H9 (cell line): ENCODE results near the gene KRTAP5-6. TPM values are rescaled to one million over a fixed set of nuclear protein-coding genes. Genes with fewer than 3 reads are reported as not detected.
A peak's percentile ranks its signal among the peaks of the same experiment; 100 is the strongest.

Source experiments
- DNase-seq: peaks from one replicate; pipeline ENCODE4 v3.0.0-alpha.2; 2017
- H2AFZ ChIP-seq: one replicate; pipeline ENCODE4 v1.6.1; 2013; ENCODE audit warnings: mild to moderate bottlenecking, low read length, control low read depth, moderate library complexity
- H2AK5ac ChIP-seq: 2 replicates; pipeline ENCODE4 v1.6.1; 2013; ENCODE audit warnings: low read length, control low read depth, mixed read lengths; ENCODE audit not compliant: insufficient read length
- H2BK120ac ChIP-seq: one replicate; pipeline ENCODE4 v1.6.1; 2013; ENCODE audit warnings: low read depth, mild to moderate bottlenecking, low read length, control low read depth, inconsistent platforms; ENCODE audit not compliant: poor library complexity, severe bottlenecking
- H2BK12ac ChIP-seq: 2 replicates; pipeline ENCODE4 v1.6.1; 2013; ENCODE audit warnings: low read length, control low read depth, mixed read lengths, low read depth; ENCODE audit not compliant: insufficient read length
- H2BK15ac ChIP-seq: 2 replicates; pipeline ENCODE4 v1.6.1; 2013; ENCODE audit warnings: low read depth, low read length, control low read depth
- H2BK20ac ChIP-seq: one replicate; pipeline ENCODE4 v1.6.1; 2013; ENCODE audit warnings: low read depth, mild to moderate bottlenecking, low read length, control low read depth, inconsistent platforms; ENCODE audit not compliant: poor library complexity, severe bottlenecking
- H2BK5ac ChIP-seq: 2 replicates; pipeline ENCODE4 v1.6.1; 2013; ENCODE audit warnings: low read length, control low read depth, mixed read lengths; ENCODE audit not compliant: insufficient read length
- H3K14ac ChIP-seq: 2 replicates; pipeline ENCODE4 v1.6.1; 2013; ENCODE audit warnings: low read length, control low read depth; ENCODE audit not compliant: insufficient read depth
- H3K18ac ChIP-seq: 2 replicates; pipeline ENCODE4 v1.6.1; 2013; ENCODE audit warnings: low read depth, mild to moderate bottlenecking, mixed read lengths, low read length, control low read depth; ENCODE audit not compliant: insufficient read length
- H3K23ac ChIP-seq: 2 replicates; pipeline ENCODE4 v1.6.1; 2013; ENCODE audit warnings: low read length, control low read depth, mixed read lengths, low read depth; ENCODE audit not compliant: insufficient read length
- H3K23me2 ChIP-seq: 2 replicates; pipeline ENCODE4 v1.6.1; 2013; ENCODE audit warnings: low read depth, mild to moderate bottlenecking, mixed read lengths, low read length, control low read depth; ENCODE audit not compliant: insufficient read length, poor library complexity, severe bottlenecking
- H3K27ac ChIP-seq: 2 replicates; pipeline ENCODE4 v1.5.1; 2013; ENCODE audit warnings: low read length, control low read depth, mixed read lengths, low read depth; ENCODE audit not compliant: insufficient read length
- H3K27me3 ChIP-seq: 2 replicates; pipeline ENCODE4 v1.6.1; 2013; ENCODE audit warnings: low read length, control low read depth, inconsistent platforms; ENCODE audit not compliant: insufficient read depth
- H3K4ac ChIP-seq: 2 replicates; pipeline ENCODE4 v1.6.1; 2013; ENCODE audit warnings: low read depth, mild to moderate bottlenecking, control low read depth, inconsistent platforms, low read length, moderate library complexity
- H3K4me1 ChIP-seq: 2 replicates; pipeline ENCODE4 v1.6.1; 2013; ENCODE audit warnings: low read length, control low read depth, inconsistent platforms; ENCODE audit not compliant: insufficient read depth
- H3K4me2 ChIP-seq: 2 replicates; pipeline ENCODE4 v1.6.1; 2013; ENCODE audit warnings: low read length, control low read depth, mixed read lengths; ENCODE audit not compliant: insufficient read length, insufficient read depth
- H3K56ac ChIP-seq: 2 replicates; pipeline ENCODE4 v1.6.1; 2013; ENCODE audit warnings: low read depth, mild to moderate bottlenecking, mixed read lengths, low read length, control low read depth; ENCODE audit not compliant: insufficient read length
- H3K79me1 ChIP-seq: 2 replicates; pipeline ENCODE4 v1.6.1; 2013; ENCODE audit warnings: low read depth, mild to moderate bottlenecking, moderate library complexity, low read length, control low read depth, inconsistent platforms; ENCODE audit not compliant: insufficient read depth, poor library complexity, severe bottlenecking
- H3K79me2 ChIP-seq: 2 replicates; pipeline ENCODE4 v1.6.1; 2013; ENCODE audit warnings: low read length, control low read depth, inconsistent platforms; ENCODE audit not compliant: insufficient read depth
- H3K9ac ChIP-seq: 2 replicates; pipeline ENCODE4 v1.6.1; 2013; ENCODE audit warnings: low read length, control low read depth, mixed read lengths; ENCODE audit not compliant: insufficient read length; ENCODE audit errors: extremely low read depth
- H3K9me3 ChIP-seq: one replicate; pipeline ENCODE4 v1.6.1; 2013; ENCODE audit warnings: low read depth, low read length, inconsistent platforms; ENCODE audit not compliant: control insufficient read depth
- H3T11ph ChIP-seq: one replicate; pipeline ENCODE4 v1.6.1; 2013; ENCODE audit warnings: mild to moderate bottlenecking, low read length, control low read depth, inconsistent platforms
- H4K20me1 ChIP-seq: one replicate; pipeline ENCODE4 v1.6.1; 2013; ENCODE audit not compliant: control insufficient read depth, insufficient read length, insufficient read depth
- H4K5ac ChIP-seq: 2 replicates; pipeline ENCODE4 v1.6.1; 2013; ENCODE audit warnings: low read depth, mild to moderate bottlenecking, mixed read lengths, low read length, control low read depth; ENCODE audit not compliant: insufficient read length
- H4K8ac ChIP-seq: replicated peaks from 2 replicates; pipeline ENCODE4 v1.6.1; 2013; ENCODE audit warnings: low read length, control low read depth, mixed read lengths, low read depth; ENCODE audit not compliant: insufficient read length
- H4K91ac ChIP-seq: 2 replicates; pipeline ENCODE4 v1.6.1; 2013; ENCODE audit warnings: low read depth, mild to moderate bottlenecking, moderate library complexity, mixed read lengths, low read length, control low read depth; ENCODE audit not compliant: insufficient read length
- H3K27ac Mint-ChIP-seq, 3 experiments: 2 replicates in 2 of 3; 3 replicates in 1 of 3; pipeline ENCODE4 v1.8.0; 2020 to 2021; ENCODE audit warnings: mixed read lengths in 3 of 3, mild to moderate bottlenecking in 1 of 3, moderate library complexity in 1 of 3
- H3K27me3 Mint-ChIP-seq: 2 replicates; pipeline ENCODE4 v1.8.0; 2021; ENCODE audit warnings: low read depth, mild to moderate bottlenecking, moderate library complexity, mixed read lengths
- H3K36me3 Mint-ChIP-seq, 3 experiments: 2 replicates in 2 of 3; 3 replicates in 1 of 3; pipeline ENCODE4 v1.8.0; 2020 to 2021; ENCODE audit warnings: low read depth in 3 of 3, mixed read lengths in 3 of 3; ENCODE audit not compliant: insufficient read depth in 1 of 3
- H3K4me1 Mint-ChIP-seq, 2 experiments: 2 replicates each; pipeline ENCODE4 v1.8.0; 2020; ENCODE audit warnings: mixed read lengths in 2 of 2
- H3K4me3 Mint-ChIP-seq, 2 experiments: 2 replicates in 1 of 2; 3 replicates in 1 of 2; pipeline ENCODE4 v1.8.0; 2020 to 2021; ENCODE audit warnings: mild to moderate bottlenecking in 2 of 2, mixed read lengths in 2 of 2, moderate library complexity in 1 of 2
- H3K9me3 Mint-ChIP-seq, 2 experiments: 2 replicates in 1 of 2; 3 replicates in 1 of 2; pipeline ENCODE4 v1.8.0; 2020; ENCODE audit warnings: mild to moderate bottlenecking in 2 of 2, mixed read lengths in 2 of 2, moderate library complexity in 1 of 2
- WGBS: extraction: QIAGEN DNeasy Blood & Tissue Kit; methylation state at CpG from one replicate; pipeline ENCODE4 v1.1.7; 2013; ENCODE audit warnings: missing lambda C conversion rate, low lambda C conversion rate, mixed read lengths; ENCODE audit not compliant: insufficient read length; ENCODE audit errors: extremely low coverage; 5-methylcytosine and 5-hydroxymethylcytosine counted together
- total RNA-seq: library from RNA; stranded (reverse); gene quantifications from 2 replicates; pipeline ENCODE4 v1.2.1, GENCODE V29; 2021
- TF ChIP-seq, protein P1 (sequence below): fragments of 200-600 bp; sonication (generic); conservative IDR thresholded peaks from 3 replicates; pipeline ENCODE4 v1.8.0; 2021; ENCODE audit warnings: antibody characterized with exemption, mild to moderate bottlenecking

Gene KRTAP5-6
- total RNA-seq, 1 experiment from 2014 or later, result not detected

DNA sequence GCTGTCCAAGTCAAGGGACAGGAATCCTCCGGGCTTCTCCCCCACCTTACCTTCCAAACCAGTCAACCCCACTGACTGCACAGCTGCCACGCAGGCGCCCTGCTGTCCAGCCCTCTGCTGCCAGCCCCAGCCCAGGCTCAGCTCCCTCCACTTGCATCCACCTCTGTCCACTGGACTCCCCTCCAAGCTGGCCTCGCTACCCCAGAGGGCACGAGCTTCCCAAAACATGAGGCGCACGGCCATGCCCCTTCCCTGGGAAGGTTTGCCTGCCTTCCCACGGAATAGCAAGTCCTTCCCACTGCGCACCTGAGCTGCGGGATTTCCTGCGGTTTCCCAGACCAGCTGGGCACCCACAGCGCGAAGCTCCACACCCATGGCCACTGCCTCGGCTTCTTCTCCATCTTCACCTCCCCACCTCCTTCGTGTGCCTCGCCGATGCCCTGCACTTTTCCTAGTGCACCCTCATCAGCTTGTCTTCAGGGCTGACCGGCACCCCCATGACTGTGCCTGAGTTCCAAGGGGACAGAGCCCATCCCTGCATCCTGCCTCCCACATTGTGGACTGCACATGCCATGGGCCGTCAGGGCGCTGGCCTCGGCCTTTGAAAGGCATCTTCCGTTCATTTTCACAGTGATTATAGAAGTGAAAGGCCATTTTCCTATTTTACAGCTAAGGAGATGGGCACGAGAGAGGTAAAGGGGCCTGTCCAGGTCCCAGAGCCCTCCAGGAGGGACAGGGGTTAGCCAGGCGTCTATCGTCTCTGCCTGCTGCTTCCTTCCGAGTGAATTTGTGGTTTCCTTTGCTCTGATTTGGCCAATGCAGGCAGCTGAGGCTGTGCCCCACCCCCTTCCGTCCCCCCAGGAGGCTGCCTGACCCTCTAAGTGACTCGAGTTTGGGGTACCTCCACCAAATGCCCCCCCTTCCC, 37.0 kb downstream of the KRTAP5-6 start:
- Histone ChIP-seq H3K79me2 (no peaks in the 10 kb centered on the region), H3K79me1 (no peaks in the 10 kb centered on the region), H2AK5ac (no peak overlapping the region), H3K9ac (no peak overlapping the region), H2AFZ (no peak overlapping the region), H3K27me3 (no peaks in the 10 kb centered on the region; the same call in 1 of the 2 replicates), H2BK120ac (no peak overlapping the region), H2BK5ac (no peak overlapping the region), H3K4me1 (no peaks in the 10 kb centered on the region), H3K4ac (no peak overlapping the region), H3K18ac (no peak overlapping the region), H3K56ac (no peak overlapping the region), H3K23ac (no peak overlapping the region), H4K5ac (no peak overlapping the region), H2BK12ac (no peak overlapping the region), H2BK15ac (no peak overlapping the region), H4K91ac (no peak overlapping the region), H2BK20ac (no peak overlapping the region), H3T11ph (no peak overlapping the region), H3K14ac (no peak overlapping the region; the same call in 1 of the 2 replicates), H3K9me3 (no peaks in the 10 kb centered on the region), H3K23me2 (no peaks in the 10 kb centered on the region), H3K4me2 (no peak overlapping the region), H3K27ac (no peak overlapping the region), H4K8ac (no peak overlapping the region), H4K20me1 (peaks cover 3% of the 10 kb centered on the region)
- DNase-seq, result no peak
- Mint-ChIP-seq H3K4me3 (no peak overlapping the region), H3K9me3 (peaks cover 10 to 19% of the 10 kb centered on the region in 2 experiments), H3K27ac (peak overlapping the region in 1 of 3 experiments; percentile 27; a peak in 1 of 7 replicates), H3K4me1 (peaks cover 2 to 3% of the 10 kb centered on the region in 2 experiments; a peak in 2 of 4 replicates), H3K27me3 (peaks cover 94% of the 10 kb centered on the region), H3K36me3 (no peaks in the 10 kb centered on the region; a peak in 1 of 7 replicates)
- no CpG with 5 or more reads among the region's 28 CpGs for WGBS
- TF ChIP-seq, protein P1, sequence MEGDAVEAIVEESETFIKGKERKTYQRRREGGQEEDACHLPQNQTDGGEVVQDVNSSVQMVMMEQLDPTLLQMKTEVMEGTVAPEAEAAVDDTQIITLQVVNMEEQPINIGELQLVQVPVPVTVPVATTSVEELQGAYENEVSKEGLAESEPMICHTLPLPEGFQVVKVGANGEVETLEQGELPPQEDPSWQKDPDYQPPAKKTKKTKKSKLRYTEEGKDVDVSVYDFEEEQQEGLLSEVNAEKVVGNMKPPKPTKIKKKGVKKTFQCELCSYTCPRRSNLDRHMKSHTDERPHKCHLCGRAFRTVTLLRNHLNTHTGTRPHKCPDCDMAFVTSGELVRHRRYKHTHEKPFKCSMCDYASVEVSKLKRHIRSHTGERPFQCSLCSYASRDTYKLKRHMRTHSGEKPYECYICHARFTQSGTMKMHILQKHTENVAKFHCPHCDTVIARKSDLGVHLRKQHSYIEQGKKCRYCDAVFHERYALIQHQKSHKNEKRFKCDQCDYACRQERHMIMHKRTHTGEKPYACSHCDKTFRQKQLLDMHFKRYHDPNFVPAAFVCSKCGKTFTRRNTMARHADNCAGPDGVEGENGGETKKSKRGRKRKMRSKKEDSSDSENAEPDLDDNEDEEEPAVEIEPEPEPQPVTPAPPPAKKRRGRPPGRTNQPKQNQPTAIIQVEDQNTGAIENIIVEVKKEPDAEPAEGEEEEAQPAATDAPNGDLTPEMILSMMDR, result no peak
